GM18951 (cell line): ENCODE data around the gene VWA5B2.

Experiments used
- POLR2A ChIP-seq: IDR thresholded peaks from 4 replicates; pipeline ENCODE4 v1.6.1; 2011; ENCODE audit warnings: mild to moderate bottlenecking; ENCODE audit not compliant: insufficient read length, insufficient read depth; ENCODE audit errors: extremely low read depth
- in situ Hi-C: fragments of 300-500 bp; cut with MboI; formaldehyde crosslinking; loops from one replicate; pipeline ENCODE4 v1.12.0; 2022; ENCODE audit warnings: low sequenced_read_pairs, mixed read lengths, inconsistent platforms; ENCODE audit not compliant: unreplicated experiment

VWA5B2 gene

DNA sequence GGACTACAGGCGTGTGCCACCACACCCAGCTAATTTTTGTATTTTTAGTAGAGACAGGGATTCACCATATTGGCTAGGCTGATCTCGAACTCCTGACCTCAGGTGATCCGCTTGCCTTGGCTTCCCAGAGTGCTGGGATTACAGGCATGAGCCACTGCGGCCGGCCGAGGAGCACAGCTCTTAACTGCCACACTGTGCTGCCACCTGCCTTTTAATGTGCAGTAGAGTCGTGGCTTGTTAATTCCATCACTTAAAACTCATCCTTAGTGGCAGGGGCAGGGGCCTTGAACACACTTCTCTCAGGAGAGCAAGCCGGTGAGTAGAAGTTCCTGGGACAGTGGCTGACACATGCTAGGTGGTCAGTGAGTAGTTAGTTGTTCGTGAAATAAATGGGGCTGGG, 30.9 kb upstream of the VWA5B2 start:
- no peak for TF ChIP-seq POLR2A
- in situ Hi-C loops = no loop called here

DNA sequence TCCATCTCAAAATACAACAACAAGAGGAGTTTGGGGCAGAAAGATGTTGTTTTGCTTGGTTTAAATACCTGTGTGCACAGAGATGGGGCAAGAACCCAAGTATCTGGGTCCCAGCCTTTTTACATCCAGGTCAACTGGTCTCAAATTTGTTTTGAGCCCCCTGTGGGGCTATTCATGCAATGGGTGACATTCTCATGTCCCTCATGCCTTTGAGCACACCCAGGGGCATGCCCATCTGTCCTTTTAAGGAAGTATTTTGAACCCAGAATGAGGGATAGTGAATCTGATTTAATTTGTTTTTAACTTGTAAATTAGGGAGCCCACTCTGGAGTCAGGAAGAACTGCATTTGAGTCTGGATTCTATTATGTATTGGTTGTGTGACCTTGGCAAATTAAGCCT, 28.6 kb upstream of the VWA5B2 start:
- in situ Hi-C loops = no loop called here
- TF ChIP-seq POLR2A = no peak

GRCh38 chr3:184203526-184203925, 25.9 kb upstream of the VWA5B2 start:
- TF ChIP-seq POLR2A = no peak
- in situ Hi-C loops = no loop called here

- no peak for TF ChIP-seq POLR2A
- in situ Hi-C loops = no loop called here
Measured at GRCh38 chr3:184209146-184209923, 20.1 kb upstream of the VWA5B2 start.

GRCh38 chr3:184211297-184211696, 18.1 kb upstream of the VWA5B2 start:
- no peak for TF ChIP-seq POLR2A
- in situ Hi-C loops = no loop called here

GRCh38 chr3:184211718-184212117, 17.7 kb upstream of the VWA5B2 start:
- no peak for TF ChIP-seq POLR2A
- in situ Hi-C loops = no loop called here

GRCh38 chr3:184218814-184219213, 10.6 kb upstream of the VWA5B2 start:
- no peak for TF ChIP-seq POLR2A
- in situ Hi-C loops = no loop called here

- TF ChIP-seq POLR2A = no peak
- in situ Hi-C loops = no loop called here
Measured at GRCh38 chr3:184222521-184222920, 6.9 kb upstream of the VWA5B2 start.

DNA sequence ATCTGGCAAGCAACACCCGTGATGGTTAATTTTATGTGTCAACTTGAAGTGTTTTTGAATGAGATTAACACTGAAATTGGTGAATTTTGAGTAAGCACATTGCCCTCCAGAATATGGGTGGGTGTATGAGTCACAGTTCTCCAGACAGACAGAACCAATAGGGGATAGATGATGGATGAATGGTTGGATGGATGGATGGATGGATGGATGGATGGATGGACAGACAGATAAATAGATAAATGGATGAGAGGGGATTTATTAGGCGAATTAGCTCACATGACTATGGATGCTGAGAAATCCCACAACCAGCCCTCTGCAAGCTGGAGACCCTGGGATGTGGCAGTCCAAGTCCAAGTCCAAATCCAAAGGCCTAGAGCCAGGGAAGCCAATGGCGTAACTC, 5.4 kb upstream of the VWA5B2 start:
- TF ChIP-seq POLR2A = no peak
- in situ Hi-C loops = no loop called here

- TF ChIP-seq POLR2A = no peak
- in situ Hi-C loops = no loop called here
Measured at GRCh38 chr3:184227481-184227935, 1.9 kb upstream of the VWA5B2 start.

DNA sequence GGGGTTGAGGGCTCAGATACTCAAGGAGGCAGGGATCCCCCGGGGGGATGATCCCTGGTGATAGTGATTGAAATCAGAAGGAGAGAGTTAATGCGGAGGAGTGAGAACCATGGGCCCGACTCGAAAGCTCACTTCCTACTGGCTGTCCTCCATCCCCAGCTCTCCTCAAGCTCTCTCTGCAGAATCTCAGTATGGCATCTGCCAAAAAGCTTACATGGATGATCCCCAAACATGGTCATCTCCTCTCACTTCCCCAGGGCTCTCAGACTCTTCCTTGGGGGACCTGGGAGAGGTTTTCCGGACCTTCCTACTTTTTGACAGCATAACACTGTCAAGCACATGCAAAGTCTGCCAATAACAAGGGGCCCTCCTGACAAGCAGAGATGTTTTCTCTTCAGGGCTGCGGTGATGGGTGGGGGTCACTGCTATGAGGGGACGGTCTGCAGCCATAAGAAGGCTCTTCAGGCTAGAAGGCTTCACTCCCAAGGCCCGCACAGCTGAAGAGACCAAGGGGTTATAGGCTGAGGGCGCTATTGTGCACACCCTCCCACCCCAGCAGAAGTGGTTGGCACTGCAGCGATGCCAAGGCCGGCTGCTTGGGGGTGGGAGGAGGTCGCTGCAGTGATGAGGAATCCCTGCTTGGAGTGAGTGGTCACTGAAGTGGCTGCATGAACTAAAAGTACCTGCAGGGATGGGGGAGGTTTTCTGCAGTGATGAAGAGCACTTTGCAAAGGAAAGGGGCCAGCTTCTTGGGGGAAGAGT, 828 bp upstream of the VWA5B2 start:
- TF ChIP-seq POLR2A = no peak
- in situ Hi-C loops = no loop called here

- in situ Hi-C loops = no loop called here
- no peak for TF ChIP-seq POLR2A
Measured at GRCh38 chr3:184230081-184230602, 757 bp downstream of the VWA5B2 start.

- in situ Hi-C loops = no loop called here
- TF ChIP-seq POLR2A = no peak
Measured at GRCh38 chr3:184230603-184231528, 1.5 kb downstream of the VWA5B2 start.
